Activated CD8-positive, alpha-beta memory T cell treated with anti-CD3 and anti-CD28 coated beads for 36 hours (primary cell): ENCODE measurements around the gene THOC6. TPM values are rescaled to one million over a fixed set of nuclear protein-coding genes. Genes with fewer than 3 reads are reported as not detected.

Experiments used
- CTCF ChIA-PET: fragments of 350-600 bp; sonication (Branson Sonifier 250); formaldehyde crosslinking; loops from one replicate; lab custom pipeline; 2021; ENCODE audit warnings: antibody characterized with exemption; lab: Charles Lee
- POLR2A ChIA-PET: fragments of 350-600 bp; sonication (Branson Sonifier 250); formaldehyde crosslinking; loops from one replicate; lab custom pipeline; 2021; ENCODE audit warnings: antibody characterized with exemption; lab: Charles Lee
- total RNA-seq, 2 experiments: library from RNA; stranded (reverse); gene quantifications; one replicate each; pipeline ENCODE4 v1.2.3, GENCODE V29; 2021

THOC6 gene
- total RNA-seq, 2 experiments from 2014 or later: 54.7 to 56.8 TPM

- ChIA-PET CTCF (interaction anchor here (0.7 to 6.6 kb wide), 9 partner anchors 9 to 107 kb away, joined by 3 to 80 read pairs (median 6); a partner anchor contains a TSS), POLR2A (interaction anchor here (0.7 to 1.7 kb wide), 2 partner anchors 18 to 43 kb away, joined by 3 to 4 read pairs; partner anchors contain the start of gene IL32)
These were observed 1.6 kb upstream of the THOC6 start for GRCh38 chr16:3022208-3022683.

GRCh38 chr16:3022684-3023414 is 986 bp upstream of the THOC6 start:
- ChIA-PET CTCF (interaction anchor here (0.7 to 6.6 kb wide), 8 partner anchors 8 to 139 kb away, joined by 3 to 80 read pairs (median 4); a partner anchor contains a TSS), POLR2A (interaction anchor here (0.9 to 1.7 kb wide), 3 partner anchors 43 to 53 kb away, joined by 3 to 4 read pairs (median 3); partner anchors contain the start of gene IL32)

DNA sequence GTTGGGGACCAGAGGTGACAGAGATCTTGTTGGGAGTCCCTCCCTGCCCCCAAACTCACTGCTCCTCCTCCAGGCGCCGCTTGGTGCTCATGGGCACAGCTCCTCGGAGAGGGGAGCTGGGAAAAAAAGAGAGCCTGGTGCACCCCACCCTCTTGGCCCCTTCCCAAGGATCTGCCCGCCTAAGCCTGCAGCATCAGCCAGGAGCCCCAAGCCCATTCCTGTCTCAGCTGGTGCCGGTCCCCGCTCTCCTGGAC is 493 bp upstream of the THOC6 start:
- ChIA-PET POLR2A (interaction anchor here (0.9 to 1.7 kb wide), 3 partner anchors 42 to 53 kb away, joined by 3 to 4 read pairs (median 3); partner anchors contain the start of gene IL32), CTCF (interaction anchor here (0.8 to 6.6 kb wide), 6 partner anchors 8 to 138 kb away, joined by 3 to 80 read pairs (median 6); a partner anchor contains a TSS)

GRCh38 chr16:3025032-3026002 is 1.5 kb downstream of the THOC6 start:
- ChIA-PET POLR2A (interaction anchor here (0.6 kb wide), 1 partner anchor 22 kb away, joined by 7 read pairs; no protein-coding TSS in a partner anchor), CTCF (interaction anchor here (0.9 to 3.1 kb wide), 5 partner anchors 8 to 157 kb away, joined by 3 to 10 read pairs (median 4); no protein-coding TSS in a partner anchor)

DNA sequence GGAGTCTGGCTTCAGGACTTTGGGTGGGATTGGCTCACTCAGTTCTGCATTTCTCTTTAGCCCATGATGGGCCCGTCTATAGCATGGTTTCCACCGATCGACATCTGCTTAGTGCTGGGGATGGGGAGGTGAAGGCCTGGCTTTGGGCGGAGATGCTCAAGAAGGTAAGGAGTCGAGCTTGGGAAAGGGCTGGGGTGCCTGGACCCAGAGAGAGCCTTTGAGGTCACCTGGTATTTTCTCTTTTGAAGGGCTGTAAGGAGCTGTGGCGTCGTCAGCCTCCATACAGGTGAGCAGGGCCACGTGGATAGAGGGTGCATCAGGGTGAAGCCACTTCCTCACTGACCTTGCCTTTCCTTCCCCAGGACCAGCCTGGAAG is 2.2 kb downstream of the THOC6 start:
- CTCF ChIA-PET: interaction anchor here (1.7 kb wide), 1 partner anchor 8 kb away, joined by 4 read pairs; no protein-coding TSS in a partner anchor
- POLR2A ChIA-PET: no interaction called here

GRCh38 chr16:3026609-3027488 is 3.0 kb downstream of the THOC6 start:
- CTCF ChIA-PET: interaction anchor here (0.9 to 8.9 kb wide), 12 partner anchors 6 to 159 kb away, joined by 3 to 80 read pairs (median 10); partner anchors contain the start of genes CLDN6, HCFC1R1, THOC6 and TNFRSF12A
- POLR2A ChIA-PET: no interaction called here

- CTCF ChIA-PET: interaction anchor here (0.9 to 8.9 kb wide), 20 partner anchors 7 to 159 kb away, joined by 3 to 80 read pairs (median 6); partner anchors contain the start of genes CLDN6, HCFC1R1, MMP25 and THOC6
- POLR2A ChIA-PET: interaction anchor here (0.6 to 0.9 kb wide), 4 partner anchors 57 to 131 kb away, joined by 3 to 4 read pairs (median 4); partner anchors contain the start of gene ZNF213
These were observed 3.6 kb downstream of the THOC6 start for GRCh38 chr16:3027489-3027795.

GRCh38 chr16:3027983-3028715 is 4.3 kb downstream of the THOC6 start:
- ChIA-PET POLR2A (interaction anchor here (0.6 to 1.5 kb wide), 7 partner anchors 11 to 130 kb away, joined by 3 to 6 read pairs (median 4); partner anchors contain the start of gene ZNF213), CTCF (interaction anchor here (0.9 to 8.9 kb wide), 23 partner anchors 7 to 160 kb away, joined by 3 to 80 read pairs (median 5); partner anchors contain the start of genes CLDN6, HCFC1R1, MMP25 and THOC6)

GRCh38 chr16:3028716-3029319 is 5.0 kb downstream of the THOC6 start:
- POLR2A ChIA-PET: interaction anchor here (0.9 to 1.5 kb wide), 4 partner anchors 9 to 38 kb away, joined by 3 to 6 read pairs (median 5); partner anchors contain the start of gene TNFRSF12A
- CTCF ChIA-PET: interaction anchor here (1.0 to 8.9 kb wide), 20 partner anchors 8 to 147 kb away, joined by 3 to 80 read pairs (median 7); partner anchors contain the start of genes CLDN6, HCFC1R1, MMP25 and THOC6

DNA sequence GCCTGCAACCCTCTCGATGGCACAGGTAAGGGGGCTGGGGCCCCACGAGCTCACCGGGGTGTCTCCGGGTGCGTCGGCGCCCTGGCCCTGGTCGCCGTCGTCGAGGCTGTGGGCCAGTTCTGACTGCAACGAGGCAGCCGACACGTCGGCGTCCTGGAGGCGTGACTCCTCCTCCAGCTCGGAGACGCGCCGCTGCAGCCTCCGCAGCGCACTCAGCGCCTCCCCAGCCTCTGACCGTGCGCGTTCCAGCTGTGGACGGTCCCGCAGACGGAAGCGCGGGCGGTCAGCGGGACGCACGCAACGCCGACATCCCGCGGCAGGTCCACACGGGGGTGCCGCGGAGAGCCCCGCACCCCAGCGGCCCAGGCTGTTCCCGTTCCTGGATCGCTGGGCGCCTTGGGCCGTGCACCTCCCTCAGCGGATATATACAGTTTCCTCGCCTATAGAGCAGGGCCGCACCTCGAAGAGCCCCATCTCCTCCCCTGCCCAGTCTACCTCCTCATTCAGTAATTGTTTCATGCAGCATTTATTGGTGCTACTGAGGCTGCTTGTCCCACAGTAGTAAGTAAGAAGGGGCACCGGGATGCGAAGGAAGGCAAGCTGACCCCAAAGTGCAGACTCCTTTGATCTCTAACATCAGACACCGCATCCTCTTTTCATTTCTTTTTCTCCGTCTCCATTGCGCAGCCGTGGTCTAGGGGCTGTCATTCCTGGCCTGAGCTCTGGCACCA is 5.8 kb downstream of the THOC6 start:
- ChIA-PET CTCF (interaction anchor here (0.8 to 8.9 kb wide), 11 partner anchors 9 to 138 kb away, joined by 3 to 80 read pairs (median 16); partner anchors contain the start of genes CLDN6, HCFC1R1, THOC6 and TNFRSF12A), POLR2A (interaction anchor here (1.2 to 1.5 kb wide), 2 partner anchors 10 to 37 kb away, joined by 6 read pairs; partner anchors contain the start of gene TNFRSF12A)

DNA sequence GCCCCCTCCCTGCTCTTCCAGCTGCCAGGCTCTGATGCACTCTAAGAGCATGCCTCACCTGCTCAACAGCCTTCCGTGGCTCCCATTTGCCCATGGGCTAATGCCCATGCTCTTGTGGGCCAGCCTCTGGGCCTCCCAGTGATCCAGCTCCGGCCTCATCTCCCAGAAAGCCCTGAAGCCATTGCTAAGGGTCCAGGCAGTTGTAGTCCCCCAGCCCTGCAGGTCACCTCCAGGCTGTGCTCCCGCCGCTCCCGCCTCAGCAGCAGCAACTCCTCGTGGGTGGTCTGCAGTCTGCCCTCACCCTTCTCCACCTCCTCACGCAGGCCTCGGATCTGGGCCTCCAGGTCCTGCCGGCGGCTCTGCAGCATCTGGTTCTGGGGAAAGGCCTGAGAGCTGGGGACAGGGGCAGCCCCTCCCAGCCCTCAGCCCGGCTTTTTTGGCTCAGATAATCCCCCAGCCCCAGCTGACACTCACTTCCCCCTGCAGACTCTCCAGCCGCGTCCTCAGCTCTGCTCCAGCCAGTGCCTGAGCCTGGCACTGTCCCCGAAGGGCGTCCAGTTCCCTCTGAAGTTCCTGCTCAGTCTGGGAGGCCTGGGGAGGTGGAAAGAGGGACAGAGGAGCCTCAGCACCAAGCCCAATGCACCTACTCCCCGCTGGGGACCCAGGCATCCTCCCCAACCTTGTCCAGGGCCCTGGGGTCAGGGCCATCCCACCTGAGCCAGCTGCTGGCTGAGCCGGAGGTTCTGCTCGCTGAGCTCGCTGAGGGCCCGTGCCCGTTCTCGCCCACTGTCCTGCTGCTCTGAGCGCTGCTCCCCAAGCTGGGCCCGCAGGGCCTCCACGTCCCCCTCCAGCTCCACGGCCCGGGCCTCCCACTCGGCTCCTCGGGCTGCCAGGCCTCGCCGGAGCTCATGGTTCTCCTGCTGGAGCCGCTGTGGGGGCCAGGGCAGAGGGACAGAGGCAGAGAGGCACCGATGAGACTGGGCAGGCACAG is 6.7 kb downstream of the THOC6 start:
- ChIA-PET CTCF (interaction anchor here (1.1 to 8.9 kb wide), 18 partner anchors 10 to 142 kb away, joined by 4 to 80 read pairs (median 7); partner anchors contain the start of genes CLDN6, HCFC1R1, IL32 and MMP25), POLR2A (interaction anchor here (1.2 to 1.5 kb wide), 2 partner anchors 10 to 36 kb away, joined by 6 read pairs; partner anchors contain the start of gene TNFRSF12A)

DNA sequence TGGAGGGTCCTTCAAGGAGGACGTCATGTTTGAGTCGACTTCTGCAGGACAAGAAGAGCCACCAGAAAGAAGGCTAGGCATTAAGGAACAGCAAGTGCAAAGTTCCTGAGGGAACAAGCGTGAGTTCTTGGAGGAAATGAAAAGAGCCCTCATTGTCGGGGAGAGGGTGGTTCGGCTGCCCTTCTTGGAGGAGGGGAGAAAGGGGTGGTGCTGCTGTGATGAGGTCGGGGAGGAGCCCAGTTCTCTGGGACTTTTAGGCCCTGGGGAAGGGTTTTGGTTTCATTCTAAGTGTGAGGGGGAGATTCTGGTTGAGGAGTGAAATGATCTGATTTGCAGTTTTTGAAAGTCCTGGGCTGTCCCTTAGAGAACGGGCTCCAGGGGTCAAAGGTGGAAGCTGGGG is 8.8 kb downstream of the THOC6 start:
- POLR2A ChIA-PET: no interaction called here
- CTCF ChIA-PET: interaction anchor here (0.9 to 8.9 kb wide), 12 partner anchors 10 to 150 kb away, joined by 3 to 80 read pairs (median 21); partner anchors contain the start of genes CLDN6, FLYWCH2, HCFC1R1 and IL32

- ChIA-PET CTCF (interaction anchor here (0.9 to 8.9 kb wide), 3 partner anchors 15 to 94 kb away, joined by 3 to 80 read pairs (median 3); partner anchors contain the start of genes CLDN6, HCFC1R1, THOC6 and TNFRSF12A), POLR2A (no interaction called here)
These were observed 11.6 kb downstream of the THOC6 start for GRCh38 chr16:3035289-3035971.
